NCI-H69 (cell line): ENCODE measurements around the gene GAS2L1.

Experiments used
- DNase-seq: peaks from one replicate; lab custom pipeline; 2025; lab: John Stamatoyannopoulos, UW

The GAS2L1 gene

DNA sequence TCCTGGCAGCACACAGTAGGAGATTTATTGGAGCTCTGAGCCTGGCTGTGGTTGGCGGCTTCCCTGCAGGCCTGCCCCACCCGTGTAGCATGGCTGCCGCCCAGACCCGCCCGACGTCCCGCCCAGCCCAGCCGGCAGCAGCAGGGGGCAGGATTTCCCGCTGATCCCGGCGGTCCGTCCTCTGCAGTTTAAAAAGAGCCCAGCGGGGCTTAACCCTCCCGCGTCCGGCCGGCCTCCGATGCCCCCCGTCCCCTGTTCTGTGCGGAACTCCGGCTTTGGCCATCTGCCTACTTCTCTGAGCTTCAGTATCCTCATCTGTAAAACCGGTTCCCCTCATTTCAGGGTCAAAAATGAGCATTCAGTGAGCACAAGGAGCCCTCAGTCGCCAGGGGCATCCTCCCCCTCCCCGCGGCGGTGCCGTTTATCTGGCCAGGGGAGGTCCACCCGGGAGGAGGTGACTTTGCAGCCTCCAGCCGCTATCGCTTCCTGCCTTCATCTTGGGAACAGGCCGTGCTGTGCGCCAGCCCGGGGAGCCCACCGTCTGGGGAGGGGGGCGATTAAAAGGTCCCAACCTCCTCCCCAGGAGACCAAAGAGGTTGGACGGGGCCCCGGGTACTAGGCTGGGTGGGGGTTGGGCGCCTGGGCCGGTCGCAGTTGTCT is at the start of gene GAS2L1:
GAS2L1 (plus strand) TSS at position 476 of the 660 bp plus-strand sequence. CDS start 1,456 bp downstream, outside the sequence.
- DNase-seq = peak; percentile 94

DNA sequence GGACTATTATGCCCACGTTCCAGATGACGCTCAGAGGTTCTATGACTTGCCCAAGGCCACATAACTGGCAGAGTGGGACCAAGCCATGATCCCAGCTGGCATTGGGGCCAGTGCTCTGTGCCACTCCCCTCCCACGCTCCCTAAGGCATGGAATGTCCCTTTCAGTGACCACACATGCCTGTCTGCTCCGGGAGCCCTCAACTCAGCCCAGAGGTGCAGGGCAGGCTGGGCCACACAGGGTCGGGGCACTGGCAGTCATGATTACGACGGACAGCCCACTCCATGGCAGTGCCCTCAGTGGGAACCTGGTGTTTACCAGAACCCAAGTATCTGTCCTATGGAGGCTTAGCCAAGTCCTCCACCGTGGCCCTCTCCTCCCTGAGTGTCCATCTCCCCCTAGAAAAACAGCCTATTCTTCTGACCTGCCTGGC is 48.7 kb upstream of the GAS2L1 start:
- no peak for DNase-seq

DNA sequence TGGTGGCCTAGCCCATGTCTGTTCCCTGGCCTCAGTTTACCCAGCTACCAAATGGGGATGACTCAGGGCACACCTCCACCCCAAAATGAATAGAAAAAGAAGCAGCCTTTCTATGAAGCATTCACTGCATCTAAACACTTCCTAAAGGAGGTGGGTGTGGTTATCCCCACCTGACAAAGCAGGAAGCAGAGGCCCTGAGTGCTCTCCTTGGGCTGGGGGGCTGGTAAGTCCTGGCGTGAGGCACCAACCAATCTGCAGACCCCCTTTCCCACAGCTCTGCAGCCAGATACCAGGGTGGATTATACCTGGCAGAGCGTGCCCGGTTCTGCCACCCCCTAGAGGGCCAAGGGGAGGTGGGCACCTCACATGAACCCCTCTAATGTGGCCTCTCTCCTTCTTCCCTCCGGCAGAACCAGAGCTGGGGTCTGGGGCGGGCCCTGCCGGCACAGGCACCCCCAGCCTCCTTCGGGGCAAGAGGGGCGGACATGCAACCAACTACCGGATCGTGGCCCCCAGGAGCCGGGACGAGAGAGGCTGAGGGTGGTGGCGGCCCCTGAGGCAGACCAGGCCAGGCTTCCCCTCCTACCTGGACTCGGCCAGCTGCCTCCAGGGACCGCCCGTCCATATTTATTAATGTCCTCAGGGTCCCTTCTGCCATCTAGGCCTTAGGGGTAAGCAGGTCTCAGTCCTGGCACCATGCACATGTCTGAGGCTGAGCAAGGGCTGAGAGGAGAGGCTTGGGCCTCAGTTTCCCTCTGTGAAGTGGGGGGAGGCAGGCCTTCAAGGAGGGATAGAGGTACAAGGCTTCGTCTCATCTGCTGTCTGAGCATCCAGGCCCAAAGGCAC is 47.8 kb upstream of the GAS2L1 start:
- no peak for DNase-seq

DNA sequence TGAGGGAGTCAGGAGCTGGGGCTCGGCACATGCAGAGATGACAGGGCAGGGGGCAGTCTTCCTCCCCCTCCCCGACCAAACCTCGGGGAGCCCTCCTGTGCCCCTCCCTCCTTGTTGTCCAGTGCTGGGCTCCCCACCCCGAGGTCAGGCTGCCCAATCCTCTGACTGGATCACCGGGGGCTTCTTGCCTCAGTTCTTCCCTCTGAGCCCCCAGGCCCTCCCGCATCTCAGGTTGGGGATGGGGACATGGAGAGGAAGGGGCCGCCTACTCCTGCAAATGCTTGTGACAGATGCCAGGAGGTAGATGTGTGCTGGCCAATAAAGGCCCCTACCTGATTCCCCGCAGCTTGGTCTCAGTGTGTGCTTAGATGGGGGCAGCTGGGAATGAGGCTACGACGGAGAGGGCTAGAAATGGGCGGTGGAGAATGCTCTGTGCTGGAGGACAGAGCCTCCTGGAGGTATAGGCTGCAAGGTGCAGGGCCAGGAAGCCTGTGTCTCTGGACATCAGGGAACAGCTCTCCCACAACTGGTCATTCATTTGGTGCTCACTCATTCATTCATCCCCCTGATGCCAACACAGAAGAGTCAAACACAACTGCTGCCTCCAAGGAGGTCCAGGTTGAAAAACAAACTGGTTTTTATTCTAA is 47.1 kb upstream of the GAS2L1 start:
- DNase-seq = peak; percentile 25

DNA sequence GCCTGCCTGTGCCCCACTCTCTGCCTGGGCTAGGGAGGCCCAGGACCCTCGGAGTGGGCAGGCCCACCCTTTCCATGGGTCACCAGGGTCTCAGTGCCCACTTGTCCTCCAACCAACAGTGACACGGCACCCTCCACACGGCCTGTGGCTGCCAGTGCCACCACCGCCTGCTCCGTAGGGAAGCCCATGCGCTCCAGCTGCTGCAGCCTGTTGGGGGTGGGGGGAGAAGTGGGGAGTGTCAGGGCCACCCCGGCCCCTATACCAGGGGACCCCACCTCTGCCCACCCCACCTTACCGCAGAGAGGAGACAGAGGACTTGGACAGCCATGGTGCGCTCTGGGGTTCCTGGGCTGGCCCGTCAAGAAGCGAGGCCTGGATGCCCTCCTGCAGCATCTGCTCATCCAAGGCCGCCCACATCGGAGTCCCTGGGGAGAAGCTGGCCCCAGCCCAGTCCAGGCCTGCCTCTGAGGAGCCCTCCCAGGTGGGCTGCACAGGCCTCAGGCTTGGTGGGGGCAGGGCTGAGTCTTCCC is 46.4 kb upstream of the GAS2L1 start:
- DNase-seq = no peak

DNA sequence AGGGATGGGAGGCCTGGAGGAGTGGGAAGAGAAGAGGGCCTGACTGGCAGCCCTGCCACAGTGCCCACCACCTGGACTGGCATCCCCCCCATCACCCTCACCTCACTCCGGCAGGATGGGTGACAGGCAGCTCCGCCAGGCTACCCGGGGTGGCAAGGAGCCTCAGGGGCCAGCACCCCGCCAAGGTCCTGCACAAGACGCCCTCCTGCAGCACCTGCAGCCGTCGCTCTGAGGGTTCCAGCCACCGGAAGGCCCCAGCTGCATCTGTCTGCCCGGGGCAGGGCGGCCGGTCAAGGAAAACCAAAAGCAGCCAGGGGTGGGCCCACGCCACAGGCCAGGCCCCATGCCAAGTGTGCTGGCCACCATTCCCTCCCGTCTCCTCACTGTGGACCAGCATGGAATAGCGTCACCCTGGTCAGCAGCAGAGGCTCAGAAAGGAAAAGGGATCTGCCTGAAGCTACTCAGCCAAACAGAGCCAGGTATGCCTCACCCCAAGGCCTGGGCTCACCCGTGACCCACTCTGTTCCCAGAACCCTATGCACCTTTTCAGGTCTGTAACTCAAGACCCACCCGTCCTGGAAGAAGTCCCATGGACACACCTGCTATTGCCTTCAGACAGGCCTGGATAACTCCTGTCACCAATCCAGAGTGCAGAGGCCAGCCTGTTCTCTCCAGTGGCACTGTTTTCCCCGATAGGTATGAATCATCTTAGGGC is 45.7 kb upstream of the GAS2L1 start:
- no peak for DNase-seq

DNA sequence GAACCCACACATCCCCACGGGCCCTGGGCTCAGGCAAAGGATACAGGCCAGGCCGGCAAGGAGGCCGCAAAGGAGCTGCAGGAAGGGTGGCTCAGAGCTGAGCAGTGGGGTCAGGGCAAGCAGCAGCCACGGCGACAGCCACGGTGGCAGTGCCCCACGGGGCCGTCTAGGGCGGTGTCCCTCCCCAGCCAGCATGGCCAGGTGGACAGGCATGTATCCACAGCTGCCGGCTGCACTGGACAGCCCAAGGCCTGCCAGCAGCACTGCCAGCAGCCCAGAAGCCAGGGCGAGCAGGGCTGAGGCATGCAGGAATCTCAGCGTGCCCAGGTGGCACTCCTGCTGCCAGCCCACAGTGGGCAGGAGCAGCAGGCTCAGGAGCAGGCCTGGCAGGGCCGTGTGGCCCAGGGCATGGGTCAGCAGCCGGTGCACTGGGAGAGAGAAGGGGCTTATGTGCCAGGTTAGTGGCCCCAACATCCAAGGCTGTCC is 42.6 kb upstream of the GAS2L1 start:
- DNase-seq = no peak

DNA sequence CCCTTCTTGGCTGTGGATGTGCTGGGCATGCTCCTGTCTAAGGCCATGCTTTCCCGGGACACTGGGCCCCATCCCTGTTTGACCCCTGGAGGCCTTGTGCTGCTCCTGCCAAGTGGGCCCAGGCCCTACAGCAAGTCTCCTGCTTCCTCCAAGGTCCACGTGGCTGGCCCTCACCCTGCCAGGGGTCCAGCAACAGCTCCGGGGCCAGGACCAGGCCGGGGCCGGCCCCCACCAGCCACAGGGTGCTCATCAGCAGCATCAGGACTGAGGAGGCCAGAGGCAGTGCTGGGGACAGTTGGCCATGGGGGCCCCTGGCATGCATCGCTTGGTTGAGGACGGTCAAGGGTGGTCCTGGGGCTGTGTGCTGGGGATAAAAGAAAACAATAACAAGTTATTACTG is 41.1 kb upstream of the GAS2L1 start:
- no peak for DNase-seq

DNA sequence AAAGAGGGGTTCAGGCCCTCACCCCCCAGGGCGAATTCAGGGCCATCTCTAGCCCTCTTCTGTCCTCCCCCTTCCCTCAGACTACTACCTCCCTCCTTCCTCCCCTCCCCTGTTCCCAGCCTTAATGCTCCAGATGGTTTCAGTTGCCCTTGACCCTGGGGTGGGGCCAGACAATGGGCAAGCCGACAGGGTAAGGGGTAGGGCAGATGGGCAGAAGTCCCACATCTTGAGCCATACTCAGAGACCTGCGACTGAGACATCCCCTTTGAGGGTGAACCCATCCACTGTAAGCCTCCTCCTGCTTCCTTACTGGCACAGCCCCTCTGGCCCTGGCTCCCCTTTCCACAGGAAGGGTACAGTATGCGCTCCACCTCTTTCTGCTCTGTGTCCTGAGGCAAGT is 40.5 kb upstream of the GAS2L1 start:
- peak; percentile 52 for DNase-seq

DNA sequence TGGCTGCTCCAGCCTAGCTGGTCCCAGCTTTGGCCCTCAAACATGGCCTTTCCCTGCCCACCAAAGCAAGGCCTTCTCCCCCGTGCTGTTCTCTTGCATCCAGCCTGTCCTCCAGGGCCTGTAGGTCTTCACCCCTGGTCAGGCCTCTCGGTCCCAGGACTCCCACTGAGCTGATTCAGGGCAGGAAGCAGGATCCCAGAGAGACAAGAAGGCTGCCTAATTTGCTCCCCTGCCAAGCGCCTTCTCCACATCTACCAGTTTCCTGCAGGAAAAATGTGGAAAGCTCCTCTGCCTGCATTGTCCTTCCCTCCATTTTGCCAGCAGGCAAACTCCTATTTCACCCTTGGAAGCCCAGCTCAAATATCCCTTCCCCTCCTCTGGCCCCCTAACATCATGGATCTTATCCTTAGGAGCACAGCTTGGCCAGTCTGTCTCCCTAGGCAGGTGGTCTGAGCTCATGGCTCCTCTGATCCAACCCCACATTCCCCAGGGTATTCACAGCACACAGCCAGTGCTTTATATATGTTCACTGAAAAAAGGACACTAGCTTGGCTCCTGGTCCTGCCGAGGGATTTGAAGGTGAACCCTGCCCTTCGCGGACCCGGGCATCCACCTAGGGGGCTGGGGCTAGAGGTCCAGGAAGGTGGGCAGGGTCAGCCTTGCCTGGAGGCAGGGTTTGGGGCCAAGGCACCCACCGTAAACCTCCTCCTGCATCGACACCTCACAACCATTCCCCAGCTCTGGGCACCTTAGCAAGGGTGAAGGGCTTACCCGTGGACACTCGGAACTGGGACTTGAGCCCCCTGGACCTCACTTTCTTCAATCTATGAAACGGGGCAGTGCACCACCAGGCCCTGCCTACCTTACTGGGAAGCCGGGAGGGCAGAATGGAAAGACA is 39.6 kb upstream of the GAS2L1 start:
- peak; percentile 70 for DNase-seq

DNA sequence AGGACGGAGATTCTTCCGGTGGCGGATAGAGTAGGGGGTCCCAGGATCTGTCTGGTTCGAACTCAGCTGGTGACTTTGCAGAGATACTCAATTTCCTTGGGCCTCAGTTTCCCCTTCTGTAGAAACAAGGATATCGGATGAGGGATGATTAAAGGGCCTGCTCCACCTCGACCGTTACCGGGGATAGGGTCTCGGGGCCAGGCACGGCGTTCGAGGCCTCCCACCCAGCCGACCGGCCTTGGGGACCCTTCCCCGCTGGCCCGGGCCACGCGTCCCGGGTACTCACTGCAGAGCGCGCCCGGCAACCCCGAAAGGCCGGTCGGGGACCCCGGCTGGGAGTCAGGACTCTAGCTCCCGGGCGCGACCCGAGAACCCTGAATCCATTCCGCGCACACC is 39.0 kb upstream of the GAS2L1 start:
- DNase-seq = no peak

DNA sequence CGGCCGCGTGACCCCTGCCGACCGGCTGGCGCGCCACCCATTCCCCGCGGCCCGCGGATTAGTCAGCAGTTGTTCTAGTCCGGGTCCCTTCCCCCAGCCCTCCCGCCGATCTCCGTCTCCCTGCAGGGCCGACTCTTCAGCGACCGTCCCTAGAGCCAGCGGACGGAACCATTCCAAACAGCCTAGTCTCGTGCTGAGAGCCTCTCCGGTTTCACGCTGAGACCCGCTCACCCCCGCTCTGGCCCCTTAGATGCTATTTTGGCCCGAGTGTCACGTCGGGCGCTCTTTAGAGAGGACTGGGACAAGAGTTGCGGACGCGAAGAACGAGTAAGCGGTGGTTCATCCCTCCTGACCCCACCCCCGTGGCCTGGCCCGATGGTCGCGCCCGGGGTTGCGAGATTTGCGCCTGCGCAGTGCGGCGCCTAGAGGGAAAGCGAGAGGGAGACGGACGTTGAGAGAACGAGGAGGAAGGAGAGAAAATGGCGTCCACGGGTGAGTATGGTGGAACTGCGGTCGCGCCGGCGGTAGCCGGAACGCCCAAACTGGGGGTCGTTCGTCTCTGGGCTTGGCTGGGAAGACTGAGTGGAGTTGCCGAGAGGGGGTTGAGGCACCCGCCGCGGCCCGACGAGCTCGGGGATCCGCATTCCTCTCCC is 38.5 kb upstream of the GAS2L1 start, which contains the start of the genes EWSR1 and RHBDD3:
EWSR1 (plus strand) TSS at position 411 of the 653 bp plus-strand sequence; CDS start at position 480, 69 bp downstream.
RHBDD3 (minus strand) TSS at position 124 of the 653 bp plus-strand sequence. CDS start 2,355 bp downstream, outside the sequence.
- peak; percentile 98 for DNase-seq

DNA sequence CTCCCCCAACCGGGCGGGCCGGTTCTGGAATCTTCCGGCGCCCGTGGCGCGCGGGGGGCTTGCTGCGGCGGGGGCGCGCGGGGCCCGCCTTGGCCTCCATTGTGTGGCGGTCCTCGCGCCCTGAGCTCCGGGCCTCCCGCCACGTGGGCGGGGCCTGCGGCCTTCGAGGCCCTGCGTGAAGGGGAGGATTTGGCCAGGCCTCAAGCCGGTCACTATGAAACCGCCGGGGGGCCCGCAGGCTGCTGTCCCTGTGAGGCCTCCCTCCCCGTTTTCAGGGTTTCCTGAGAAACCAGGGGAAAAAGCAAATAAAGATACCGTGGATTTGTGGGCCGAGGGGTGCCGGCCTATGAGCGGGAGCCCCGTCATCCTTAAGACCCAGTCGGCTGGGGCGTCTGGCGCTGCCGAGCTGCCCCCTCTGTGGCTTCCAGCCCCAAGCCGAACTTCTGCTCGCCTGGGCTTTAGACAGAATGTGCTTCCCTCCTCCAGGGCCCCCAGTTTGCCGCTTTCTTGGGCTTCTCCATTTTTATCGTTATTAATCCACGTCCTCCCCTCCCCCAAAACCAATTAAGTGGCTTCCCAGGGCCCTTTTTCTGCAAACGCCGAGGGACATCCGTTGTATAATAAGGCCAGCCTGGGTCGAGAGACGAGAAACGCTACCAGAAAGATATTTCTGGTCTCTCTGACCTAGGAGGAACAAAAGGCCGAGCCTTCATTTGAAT is 37.8 kb upstream of the GAS2L1 start:
- DNase-seq = peak; percentile 89

DNA sequence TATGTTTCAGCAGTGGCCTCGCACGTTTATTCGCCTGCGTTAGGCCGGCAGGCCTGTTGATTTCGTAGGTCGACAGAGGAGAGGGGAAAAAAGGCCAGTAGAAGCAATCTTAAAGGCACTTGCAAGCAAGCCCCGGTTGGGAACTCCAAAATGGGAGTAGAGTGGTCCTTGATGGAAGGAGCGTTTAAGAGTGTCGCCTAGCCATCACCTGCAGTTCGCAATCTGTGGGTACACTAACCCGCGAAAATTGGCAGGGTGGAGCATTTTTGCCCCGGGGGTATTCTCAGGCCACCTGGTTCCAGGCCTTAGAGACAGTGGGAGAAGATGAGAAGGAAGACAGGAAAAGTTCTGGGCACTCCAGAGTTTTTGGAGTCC is 37.2 kb upstream of the GAS2L1 start:
- DNase-seq = peak; percentile 71

DNA sequence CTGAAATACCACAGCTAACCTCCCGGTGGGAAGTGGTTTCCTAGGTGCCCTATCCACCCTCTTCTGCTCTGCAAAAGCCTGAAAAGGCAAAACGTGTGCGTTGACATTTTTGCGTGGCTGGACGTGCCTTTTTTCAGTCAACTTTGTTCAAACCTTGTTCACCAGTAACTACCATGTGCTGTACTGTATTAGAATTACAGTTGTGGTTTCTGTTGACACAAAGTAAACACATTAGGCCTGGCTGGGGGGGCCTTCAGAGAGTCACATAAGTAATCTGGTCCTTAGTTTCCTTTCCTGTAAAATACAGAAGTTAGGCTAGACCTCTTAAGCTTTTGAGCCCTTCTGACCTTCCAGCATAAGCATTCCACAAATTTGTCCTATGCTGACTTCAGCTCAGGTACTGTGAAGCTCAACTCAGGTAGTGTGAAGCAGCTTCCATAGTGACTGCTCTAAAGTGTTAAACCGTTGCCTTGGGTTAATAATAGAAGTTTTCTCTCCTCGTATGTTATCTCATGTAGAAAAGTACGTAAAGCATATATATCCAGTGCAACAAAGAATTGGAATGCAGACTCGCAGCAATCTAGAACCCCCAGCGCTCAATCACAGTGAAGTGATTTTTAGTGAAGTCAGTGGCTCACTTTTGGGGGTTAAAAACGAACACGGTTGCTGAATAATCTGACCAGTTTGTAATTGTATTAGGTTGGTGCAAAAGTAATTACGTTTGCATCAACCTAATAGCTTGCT is 36.5 kb upstream of the GAS2L1 start:
- peak; percentile 52 for DNase-seq

DNA sequence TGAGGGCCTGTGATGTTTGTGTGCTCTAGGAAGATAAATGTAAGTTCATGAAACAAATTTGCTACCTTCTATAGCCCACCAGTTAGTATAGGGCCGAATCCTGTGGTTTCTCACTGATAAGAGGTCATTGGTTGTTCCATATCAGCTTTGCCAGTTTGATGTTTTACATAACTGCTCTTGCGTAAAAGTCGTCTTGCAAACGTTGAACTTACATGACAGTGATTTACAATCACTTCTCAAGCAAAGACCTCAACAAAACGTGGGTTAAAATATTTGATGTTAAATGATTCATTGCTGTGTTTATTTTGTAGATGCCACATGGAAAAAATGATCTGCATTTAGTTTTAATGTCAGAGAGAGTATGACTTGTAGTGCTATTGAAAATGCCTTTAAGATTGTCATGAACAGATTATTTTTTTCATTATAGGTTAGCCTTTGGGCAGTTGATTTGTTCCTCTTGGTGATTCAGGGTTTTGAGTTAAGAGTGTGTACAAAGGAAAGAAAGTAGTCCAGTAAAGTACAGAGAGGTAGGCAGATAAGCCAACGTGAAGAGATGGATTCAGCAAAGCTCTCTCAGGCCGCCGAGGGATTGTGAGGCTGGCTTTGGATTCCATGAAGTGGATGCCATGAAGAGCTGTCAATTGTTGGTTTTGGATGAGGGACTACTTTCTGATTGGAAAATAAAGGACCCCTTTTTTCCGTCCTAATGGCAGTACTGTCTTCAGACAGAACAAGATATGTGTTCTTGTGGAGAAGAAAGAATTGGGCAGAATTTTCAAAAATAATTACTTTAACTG is 35.8 kb upstream of the GAS2L1 start:
- DNase-seq = no peak

DNA sequence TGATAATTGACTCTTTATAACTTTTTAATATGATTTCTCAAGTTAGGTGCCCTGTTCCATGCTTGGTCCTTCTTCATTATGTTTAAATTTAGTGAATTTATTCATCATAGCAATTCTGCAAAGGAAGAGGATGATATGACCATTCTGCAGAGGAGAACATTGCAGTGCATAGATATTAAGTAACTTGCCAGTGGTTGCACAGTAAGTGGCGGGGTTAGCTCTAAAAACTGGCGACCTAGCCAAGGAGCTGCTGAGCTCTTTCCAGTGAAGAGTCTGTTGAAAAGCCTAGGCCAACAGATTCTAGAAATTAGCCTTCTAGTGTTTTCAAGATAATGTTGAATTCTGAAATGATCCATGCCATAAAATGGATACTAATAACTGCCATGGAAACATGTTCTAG is 33.8 kb upstream of the GAS2L1 start:
- DNase-seq = no peak

DNA sequence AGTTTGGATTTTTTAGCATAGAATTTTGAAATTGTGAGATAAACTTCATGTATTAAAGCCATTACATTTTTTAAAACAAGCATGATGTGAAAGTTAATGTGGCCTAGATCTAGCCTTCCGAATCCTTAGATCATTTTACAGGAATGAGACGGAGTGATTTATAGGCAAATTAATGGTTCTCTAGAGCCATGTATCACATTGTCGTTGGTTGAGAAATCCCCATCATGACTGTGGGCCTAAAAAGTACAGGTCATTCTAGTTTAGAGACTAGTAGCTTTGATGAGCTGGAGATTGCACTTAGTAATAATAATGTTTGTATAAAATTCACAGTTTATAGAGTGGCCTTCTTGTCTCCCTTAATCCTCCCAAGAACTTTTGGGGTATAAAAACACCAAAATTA is 31.3 kb upstream of the GAS2L1 start:
- DNase-seq = no peak
